BLaER1 treated with 17β-estradiol and CSF1 and Interleukin-3, amounts not matched to agents 10 nM and 100 nM (cell line): ENCODE data around the gene TMEM235.

Experiments
- H3K27ac ChIP-seq, 11 experiments: shearing (Covaris generic); formaldehyde crosslinking; 2 replicates each; pipeline ENCODE4 v1.8.1; 2022
- H3K27me3 ChIP-seq, 11 experiments: shearing (Covaris generic); formaldehyde crosslinking; 2 replicates each; pipeline ENCODE4 v1.8.1; 2022
- H3K36me3 ChIP-seq, 11 experiments: shearing (Covaris generic); formaldehyde crosslinking; 2 replicates each; pipeline ENCODE4 v1.8.1; 2022
- H3K4me1 ChIP-seq, 10 experiments: shearing (Covaris generic); formaldehyde crosslinking; 2 replicates each; pipeline ENCODE4 v1.8.1; 2022
- H3K4me2 ChIP-seq, 11 experiments: shearing (Covaris generic); formaldehyde crosslinking; 2 replicates each; pipeline ENCODE4 v1.8.1; 2022
- H3K4me3 ChIP-seq, 10 experiments: shearing (Covaris generic); formaldehyde crosslinking; 2 replicates each; pipeline ENCODE4 v1.8.1; 2022
- H3K9ac ChIP-seq, 11 experiments: shearing (Covaris generic); formaldehyde crosslinking; 2 replicates each; pipeline ENCODE4 v1.8.1; 2022
- H3K9me3 ChIP-seq, 11 experiments: shearing (Covaris generic); formaldehyde crosslinking; replicated peaks in 1 of 11; 2 replicates each; pipeline ENCODE4 v1.8.1; 2022
- H4K20me1 ChIP-seq, 11 experiments: shearing (Covaris generic); formaldehyde crosslinking; 2 replicates each; pipeline ENCODE4 v1.8.1; 2022
- Cebpa-rat ChIP-seq, 11 experiments: shearing (Covaris generic); IDR thresholded peaks; 2 replicates each; pipeline ENCODE4 v1.8.1; 2022

The TMEM235 gene

GRCh38 chr17:78263063-78263735 lies 31.8 kb downstream of the TMEM235 start:
- H3K4me1 ChIP-seq: peaks cover 11 to 28% (median 22%) of the 10 kb centered on the region in 10 experiments
- TF ChIP-seq Cebpa-rat (IDR thresholded peaks at IDR 0.05): no peak
- no peaks in the 10 kb centered on the region for H4K20me1 ChIP-seq

GRCh38 chr17:78263736-78264340 lies 32.4 kb downstream of the TMEM235 start:
- Histone ChIP-seq H3K9me3 (no peaks in the 10 kb centered on the region), H3K36me3 (no peaks in the 10 kb centered on the region), H3K4me1 (peaks cover 6 to 22% (median 16%) of the 10 kb centered on the region in 10 experiments; a peak in 19 of 20 replicates), H4K20me1 (no peaks in the 10 kb centered on the region), H3K4me2 (peak overlapping the region in 4 of 11 experiments; percentile 22 to 63 (median 56); a peak in 9 of 22 replicates), H3K9ac (0 out of 22 replicates have a peak overlapping the region, but pooled peaks of 1 of the 11 experiments have one; percentile 73), H3K27me3 (no peaks in the 10 kb centered on the region; a peak in 1 of 22 replicates), H3K4me3 (no peak overlapping the region), H3K27ac (peak overlapping the region in 3 of 11 experiments; percentile 37 to 53 (median 40); a peak in 3 of 22 replicates)
- TF ChIP-seq Cebpa-rat (IDR thresholded peaks at IDR 0.05): no peak

More at GRCh38 chr17:78263063-78263735, 31.8 kb downstream of the TMEM235 start:
- Histone ChIP-seq H3K36me3 (no peaks in the 10 kb centered on the region), H3K27ac (peak overlapping the region in 4 of 11 experiments; percentile 14 to 53 (median 38); a peak in 4 of 22 replicates), H3K27me3 (peaks cover 0 to 3% (median 0%) of the 10 kb centered on the region in 11 experiments; a peak in 1 of 22 replicates), H3K4me3 (no peak overlapping the region), H3K9me3 (no peaks in the 10 kb centered on the region), H3K9ac (peak overlapping the region in 5 of 11 experiments; percentile 15 to 73 (median 39); a peak in 7 of 22 replicates), H3K4me2 (peak overlapping the region in 9 of 11 experiments; percentile 4 to 63 (median 38); a peak in 14 of 22 replicates)

GRCh38 chr17:78264590-78264989 lies 33.2 kb downstream of the TMEM235 start:
- Histone ChIP-seq H3K9ac (no peak overlapping the region), H4K20me1 (no peaks in the 10 kb centered on the region), H3K9me3 (no peaks in the 10 kb centered on the region), H3K4me2 (no peak overlapping the region), H3K27me3 (no peaks in the 10 kb centered on the region; a peak in 2 of 22 replicates), H3K4me3 (no peak overlapping the region), H3K27ac (no peak overlapping the region), H3K4me1 (peaks cover 0 to 16% (median 9%) of the 10 kb centered on the region in 10 experiments; a peak in 16 of 20 replicates), H3K36me3 (no peaks in the 10 kb centered on the region)
- no peak for TF ChIP-seq Cebpa-rat (IDR thresholded peaks at IDR 0.05)

- H3K9ac ChIP-seq: no peak overlapping the region
- H3K4me1 ChIP-seq: peaks cover 0 to 16% (median 9%) of the 10 kb centered on the region in 10 experiments; a peak in 16 of 20 replicates
- no peak overlapping the region for H3K4me3 ChIP-seq
Measured at GRCh38 chr17:78265121-78265520, 33.7 kb downstream of the TMEM235 start.

GRCh38 chr17:78266231-78266631 lies 34.8 kb downstream of the TMEM235 start:
- H3K36me3 ChIP-seq: no peaks in the 10 kb centered on the region
- no peak overlapping the region for H3K9ac ChIP-seq
- no peaks in the 10 kb centered on the region for H4K20me1 ChIP-seq
- no peak overlapping the region for H3K4me2 ChIP-seq
- peaks cover 0 to 1% (median 0%) of the 10 kb centered on the region in 11 experiments; a peak in 4 of 22 replicates for H3K27me3 ChIP-seq
- H3K27ac ChIP-seq: no peak overlapping the region; a peak in 1 of 22 replicates
- peaks cover 0 to 16% (median 9%) of the 10 kb centered on the region in 10 experiments; a peak in 16 of 20 replicates for H3K4me1 ChIP-seq
- TF ChIP-seq Cebpa-rat (IDR thresholded peaks at IDR 0.05): no peak
- H3K9me3 ChIP-seq: no peaks in the 10 kb centered on the region
- H3K4me3 ChIP-seq: no peak overlapping the region

More at GRCh38 chr17:78265121-78265520, 33.7 kb downstream of the TMEM235 start:
- Histone ChIP-seq H3K36me3 (no peaks in the 10 kb centered on the region), H3K9me3 (no peaks in the 10 kb centered on the region), H3K4me2 (no peak overlapping the region), H4K20me1 (no peaks in the 10 kb centered on the region), H3K27ac (no peak overlapping the region), H3K27me3 (no peaks in the 10 kb centered on the region; a peak in 2 of 22 replicates)
- no peak for TF ChIP-seq Cebpa-rat (IDR thresholded peaks at IDR 0.05)

GRCh38 chr17:78266771-78267170 lies 35.3 kb downstream of the TMEM235 start:
- Histone ChIP-seq H3K4me3 (no peak overlapping the region), H4K20me1 (no peaks in the 10 kb centered on the region), H3K4me1 (peaks cover 3 to 19% (median 12%) of the 10 kb centered on the region in 10 experiments; a peak in 19 of 20 replicates), H3K9ac (no peak overlapping the region), H3K27ac (no peak overlapping the region), H3K9me3 (no peaks in the 10 kb centered on the region), H3K27me3 (peaks cover 3 to 7% (median 5%) of the 10 kb centered on the region in 11 experiments; a peak in 14 of 22 replicates), H3K4me2 (no peak overlapping the region), H3K36me3 (no peaks in the 10 kb centered on the region)
- no peak for TF ChIP-seq Cebpa-rat (IDR thresholded peaks at IDR 0.05)

- peaks cover 10 to 24% (median 18%) of the 10 kb centered on the region in 10 experiments for H3K4me1 ChIP-seq
- no peak overlapping the region for H3K27ac ChIP-seq
- peaks cover 10 to 14% (median 12%) of the 10 kb centered on the region in 11 experiments; a peak in 18 of 22 replicates for H3K27me3 ChIP-seq
Measured at GRCh38 chr17:78267253-78268073, 36.0 kb downstream of the TMEM235 start.

GRCh38 chr17:78268191-78268874 lies 36.9 kb downstream of the TMEM235 start:
- Histone ChIP-seq H3K9me3 (no peaks in the 10 kb centered on the region), H3K27me3 (peaks cover 13 to 22% (median 19%) of the 10 kb centered on the region in 11 experiments; a peak in 18 of 22 replicates), H3K4me3 (no peak overlapping the region), H3K36me3 (no peaks in the 10 kb centered on the region), H3K4me2 (no peak overlapping the region), H3K27ac (no peak overlapping the region), H4K20me1 (no peaks in the 10 kb centered on the region), H3K9ac (no peak overlapping the region), H3K4me1 (peaks cover 16 to 25% (median 18%) of the 10 kb centered on the region in 10 experiments)
- no peak for TF ChIP-seq Cebpa-rat (IDR thresholded peaks at IDR 0.05)

More at GRCh38 chr17:78267253-78268073, 36.0 kb downstream of the TMEM235 start:
- Histone ChIP-seq H3K9ac (no peak overlapping the region), H3K4me3 (no peak overlapping the region), H3K9me3 (no peaks in the 10 kb centered on the region), H4K20me1 (no peaks in the 10 kb centered on the region), H3K36me3 (no peaks in the 10 kb centered on the region), H3K4me2 (no peak overlapping the region)
- TF ChIP-seq Cebpa-rat (IDR thresholded peaks at IDR 0.05): no peak
